Chondrocyte (in vitro differentiated cells): ENCODE measurements around the gene GPS1. TPM values are rescaled to one million over a fixed set of nuclear protein-coding genes. Genes with fewer than 3 reads are reported as not detected.

Experiments used
- DNase-seq: peaks from one replicate; pipeline ENCODE4 v3.0.0; 2021; ENCODE audit warnings: mixed read lengths, low spot score
- H3K27ac Mint-ChIP-seq: one replicate; pipeline ENCODE4 v1.8.0; 2021; ENCODE audit warnings: mild to moderate bottlenecking, moderate library complexity, mixed read lengths; ENCODE audit not compliant: unreplicated experiment
- H3K27me3 Mint-ChIP-seq: 2 replicates; pipeline ENCODE4 v1.8.0; 2021; ENCODE audit warnings: low read depth, mixed read lengths
- H3K36me3 Mint-ChIP-seq: 2 replicates; pipeline ENCODE4 v1.8.0; 2021; ENCODE audit warnings: low read depth, mixed read lengths
- H3K4me1 Mint-ChIP-seq: 2 replicates; pipeline ENCODE4 v1.8.0; 2021; ENCODE audit warnings: low read depth, mild to moderate bottlenecking, mixed read lengths
- H3K4me3 Mint-ChIP-seq: one replicate; pipeline ENCODE4 v1.8.0; 2021; ENCODE audit warnings: mild to moderate bottlenecking, moderate library complexity, mixed read lengths; ENCODE audit not compliant: unreplicated experiment
- H3K9me3 Mint-ChIP-seq: 2 replicates; pipeline ENCODE4 v1.8.0; 2021; ENCODE audit warnings: low read depth, mixed read lengths
- CTCF ChIP-seq: fragments of 200-600 bp; sonication (generic); IDR thresholded peaks from 2 replicates; pipeline ENCODE4 v1.5.0; 2021; ENCODE audit warnings: antibody characterized with exemption, mild to moderate bottlenecking, moderate library complexity
- total RNA-seq: library from RNA; stranded (reverse); gene quantifications from 3 replicates; pipeline ENCODE4 v1.2.1, GENCODE V29; 2021

GPS1 gene
- total RNA-seq, 1 donor from 2014 or later: 82.8 TPM

- Mint-ChIP-seq H3K9me3 (no peaks in the 10 kb centered on the region), H3K36me3 (peaks cover 1% of the 10 kb centered on the region), H3K27ac (no peak overlapping the region), H3K4me3 (no peak overlapping the region), H3K27me3 (no peaks in the 10 kb centered on the region), H3K4me1 (peaks cover 20% of the 10 kb centered on the region)
- no peak for TF ChIP-seq CTCF
- no peak for DNase-seq
Measured at GRCh38 chr17:82100502-82101298, 49.0 kb downstream of the GPS1 start.

GRCh38 chr17:82101301-82101715 is 49.6 kb downstream of the GPS1 start:
- no peak overlapping the region for H3K4me3 Mint-ChIP-seq
- no peaks in the 10 kb centered on the region for H3K27me3 Mint-ChIP-seq
- no peaks in the 10 kb centered on the region for H3K9me3 Mint-ChIP-seq
- no peak overlapping the region for H3K27ac Mint-ChIP-seq
- no peak for DNase-seq
- TF ChIP-seq CTCF: no peak
- no peaks in the 10 kb centered on the region for H3K36me3 Mint-ChIP-seq
- H3K4me1 Mint-ChIP-seq: peaks cover 18% of the 10 kb centered on the region

GRCh38 chr17:82101767-82102679 is 50.3 kb downstream of the GPS1 start:
- Mint-ChIP-seq H3K36me3 (no peaks in the 10 kb centered on the region), H3K27me3 (no peaks in the 10 kb centered on the region), H3K4me3 (no peak overlapping the region), H3K27ac (peak overlapping the region; percentile 32), H3K4me1 (peaks cover 19% of the 10 kb centered on the region), H3K9me3 (no peaks in the 10 kb centered on the region)
- DNase-seq: no peak
- TF ChIP-seq CTCF: no peak

GRCh38 chr17:82103553-82104451 is 52.1 kb downstream of the GPS1 start:
- Mint-ChIP-seq H3K27ac (no peak overlapping the region), H3K9me3 (no peaks in the 10 kb centered on the region), H3K27me3 (no peaks in the 10 kb centered on the region), H3K4me3 (no peak overlapping the region), H3K4me1 (peaks cover 27% of the 10 kb centered on the region), H3K36me3 (no peaks in the 10 kb centered on the region)
- no peak for TF ChIP-seq CTCF
- no peak for DNase-seq
